IPS-11a (cell line): ENCODE results near the gene CSNK1E.

ENCODE experiments used
- H3K4me3 ChIP-seq: one replicate; pipeline ENCODE4 v1.5.1; 2013; ENCODE audit warnings: low read depth, low read length, control low read depth

Gene CSNK1E

GRCh38 chr22:38308791-38309498 lies 8.3 kb downstream of the CSNK1E start:
- H3K4me3 ChIP-seq = no peak overlapping the region

DNA sequence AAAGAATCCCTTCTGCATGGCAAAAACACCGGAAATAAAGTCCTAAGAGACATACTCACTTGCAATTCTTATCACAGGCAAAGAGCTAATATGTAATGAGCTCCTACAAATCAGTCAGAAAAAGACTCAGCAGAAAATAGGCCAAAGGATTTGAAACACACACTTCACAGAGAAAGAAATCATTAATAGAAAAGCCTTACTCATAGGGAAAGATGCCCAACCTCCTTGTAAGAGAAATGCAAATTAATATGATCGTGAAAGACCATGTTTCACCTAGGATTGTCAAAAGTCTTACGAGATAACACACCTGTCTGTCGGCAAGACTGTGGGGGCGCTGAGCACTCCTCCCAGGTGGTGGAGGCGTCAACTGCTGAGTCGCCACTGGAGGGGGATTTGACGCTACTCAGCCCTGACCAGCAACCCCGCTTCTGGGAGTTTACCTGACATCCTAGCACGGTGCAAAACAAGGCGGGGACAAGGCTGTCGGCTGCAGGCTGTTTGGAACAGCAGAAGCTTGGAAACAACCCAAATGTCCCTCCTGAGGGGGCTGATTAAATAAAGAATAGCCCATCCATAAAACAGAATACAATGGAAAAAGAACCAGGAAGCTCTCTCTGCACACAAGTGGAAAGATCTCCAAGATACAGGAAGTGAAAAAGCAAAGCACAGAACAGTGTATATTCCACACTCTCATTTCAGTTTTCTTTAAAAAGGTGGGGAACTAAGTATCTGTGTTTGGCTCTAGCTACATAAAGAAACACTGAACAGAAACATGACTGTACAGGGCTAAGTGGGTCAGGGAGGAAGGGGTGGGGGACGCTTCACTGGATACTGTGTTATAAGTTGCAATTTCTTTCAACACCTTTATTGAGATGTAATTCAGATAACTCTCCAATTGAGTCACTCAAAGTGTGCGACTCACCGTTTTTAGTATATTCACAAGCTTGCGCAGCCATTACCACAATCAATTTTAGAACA lies 11.5 kb downstream of the CSNK1E start:
- H3K4me3 ChIP-seq = no peak overlapping the region

GRCh38 chr22:38304526-38304925 lies 12.7 kb downstream of the CSNK1E start:
- H3K4me3 ChIP-seq = no peak overlapping the region

DNA sequence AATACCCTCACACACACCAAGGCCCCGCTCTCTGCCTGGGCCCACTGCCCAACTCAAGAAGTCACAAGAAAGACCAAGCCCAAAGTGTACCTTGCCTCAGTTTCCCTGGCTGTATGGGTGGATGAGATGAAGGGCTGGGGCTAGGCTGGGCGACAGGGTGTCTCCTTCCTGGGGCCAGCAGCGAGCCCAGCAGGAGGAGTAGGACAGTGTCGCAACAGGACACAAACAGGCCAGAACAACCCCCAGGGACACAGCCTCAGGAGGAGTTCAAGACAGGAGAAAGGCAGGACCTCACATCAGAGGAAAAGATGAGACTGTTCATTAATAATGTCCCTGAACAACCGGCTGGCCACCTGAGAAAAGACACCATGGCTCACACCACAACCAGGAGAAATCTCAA lies 13.3 kb downstream of the CSNK1E start:
- no peak overlapping the region for H3K4me3 ChIP-seq

DNA sequence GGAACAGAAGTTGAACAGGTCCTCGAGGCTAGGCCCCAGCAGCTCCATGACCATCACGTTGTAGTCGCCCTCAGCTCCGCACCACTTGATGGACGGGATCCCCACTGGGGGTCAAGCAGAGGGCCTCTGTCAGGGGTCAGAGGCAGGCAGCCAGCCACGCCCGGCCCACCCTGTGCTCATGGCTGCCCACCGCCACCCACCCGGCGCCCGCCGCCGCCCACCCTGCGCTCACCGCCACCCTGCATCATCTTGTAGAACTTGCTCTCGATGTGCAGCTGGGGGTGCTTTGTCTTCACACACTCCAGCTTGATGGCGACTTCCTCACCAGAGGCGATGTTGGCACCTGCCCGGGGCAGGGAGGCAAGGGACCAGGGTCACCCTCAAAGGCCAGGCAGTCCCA lies 14.3 kb downstream of the CSNK1E start:
- H3K4me3 ChIP-seq = no peak overlapping the region

DNA sequence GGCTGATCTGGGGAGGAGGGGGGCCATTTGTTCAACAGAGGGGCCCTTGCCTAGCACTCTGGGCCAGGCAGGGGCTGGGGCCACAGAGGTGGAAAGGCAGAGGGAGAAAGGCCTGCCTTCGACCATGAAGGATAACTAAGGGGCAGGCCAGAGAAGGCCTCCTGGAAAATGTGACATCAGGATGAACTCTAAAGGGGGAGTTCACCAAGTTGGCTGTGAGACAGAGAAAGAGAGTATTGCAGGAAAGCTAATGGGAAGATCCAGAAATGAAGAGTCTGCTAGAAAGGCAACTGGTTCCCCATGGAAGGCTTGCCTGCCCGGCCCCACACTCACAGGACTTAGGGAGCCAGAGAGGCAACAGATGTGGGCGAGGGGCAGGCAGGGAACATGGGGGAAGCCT lies 16.3 kb downstream of the CSNK1E start:
- H3K4me3 ChIP-seq = no peak overlapping the region

- no peak overlapping the region for H3K4me3 ChIP-seq
Measured at GRCh38 chr22:38300197-38300945, 16.9 kb downstream of the CSNK1E start.

- H3K4me3 ChIP-seq = no peak overlapping the region
Measured at GRCh38 chr22:38299770-38300102, 17.5 kb downstream of the CSNK1E start.

DNA sequence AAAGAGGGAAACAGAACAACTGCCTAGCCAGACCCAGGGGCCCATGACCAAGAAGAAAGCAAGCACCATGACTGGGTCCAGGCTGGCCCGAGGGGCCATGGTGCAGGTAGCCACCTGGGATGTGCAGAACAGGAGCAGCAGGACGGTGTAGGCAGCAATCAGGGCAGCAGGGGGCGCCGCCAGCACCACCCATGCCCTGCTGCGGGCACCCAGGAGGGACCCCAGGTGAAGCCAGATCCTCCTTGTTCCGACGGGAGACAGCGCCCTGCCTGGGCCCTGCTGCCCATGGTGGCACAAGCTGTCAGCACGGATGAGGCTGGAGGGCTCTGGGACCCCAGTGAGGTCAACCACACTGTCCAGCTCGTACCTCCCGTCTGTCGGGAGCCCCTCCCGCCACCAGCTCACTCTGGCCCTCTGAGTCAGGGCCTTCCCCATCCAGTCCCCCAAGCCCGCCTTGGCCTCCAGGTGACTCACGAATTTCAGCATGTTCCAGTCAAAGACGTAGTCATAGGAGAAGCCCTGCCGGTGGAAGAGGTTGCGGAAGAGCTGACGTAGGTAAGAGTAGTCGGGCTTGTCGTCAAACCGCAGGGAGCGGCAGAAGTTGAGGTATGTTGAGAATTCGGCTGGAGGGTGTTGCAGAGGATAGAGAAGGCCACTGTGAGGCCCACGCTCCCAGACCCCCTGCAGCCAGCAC lies 18.8 kb downstream of the CSNK1E start:
- no peak overlapping the region for H3K4me3 ChIP-seq

DNA sequence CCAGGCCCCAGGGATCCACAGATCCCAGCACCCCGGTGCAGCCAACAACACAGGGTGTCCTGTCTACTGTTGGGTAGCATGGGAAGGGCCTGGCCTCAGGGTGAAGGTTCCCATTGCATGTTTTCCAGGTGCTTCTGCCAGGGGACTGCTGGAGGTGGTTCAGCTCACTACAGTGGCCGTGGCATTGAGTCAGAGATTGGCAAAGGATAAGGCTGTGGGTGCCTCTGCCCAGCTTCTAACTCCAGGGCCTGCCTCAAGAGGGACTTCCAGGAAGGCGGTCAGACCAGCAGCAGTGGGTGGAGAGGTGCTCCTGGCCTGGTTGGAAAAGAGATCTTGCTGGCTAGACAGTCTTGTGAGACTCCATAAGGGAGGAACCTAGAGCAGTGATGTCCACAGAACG lies 20.9 kb downstream of the CSNK1E start:
- H3K4me3 ChIP-seq = no peak overlapping the region

- H3K4me3 ChIP-seq = no peak overlapping the region
Measured at GRCh38 chr22:38295863-38296262, 21.4 kb downstream of the CSNK1E start.

DNA sequence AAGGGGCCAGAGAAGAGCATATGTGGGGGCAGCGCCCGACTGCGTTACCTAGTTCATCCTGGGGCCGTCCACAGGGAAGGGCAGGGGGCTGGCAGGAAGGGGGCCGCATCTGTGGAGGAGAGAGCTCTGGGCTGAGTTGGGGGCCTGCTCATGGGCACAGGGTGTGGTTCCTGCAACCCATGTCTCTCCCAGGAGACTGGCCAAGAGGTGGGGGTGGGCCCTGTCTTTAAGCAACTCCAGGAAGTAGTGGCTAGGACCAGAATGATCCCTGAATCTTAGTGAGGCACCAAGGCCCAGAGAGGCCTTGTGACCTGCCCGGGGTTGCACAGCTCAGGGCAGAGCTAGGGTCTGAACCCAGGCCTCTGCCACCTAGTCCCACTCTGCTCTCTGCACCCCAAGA lies 21.9 kb downstream of the CSNK1E start:
- no peak overlapping the region for H3K4me3 ChIP-seq

- no peak overlapping the region for H3K4me3 ChIP-seq
Measured at GRCh38 chr22:38294193-38294592, 23.0 kb downstream of the CSNK1E start.

- H3K4me3 ChIP-seq = no peak overlapping the region
Measured at GRCh38 chr22:38292694-38293093, 24.5 kb downstream of the CSNK1E start.

DNA sequence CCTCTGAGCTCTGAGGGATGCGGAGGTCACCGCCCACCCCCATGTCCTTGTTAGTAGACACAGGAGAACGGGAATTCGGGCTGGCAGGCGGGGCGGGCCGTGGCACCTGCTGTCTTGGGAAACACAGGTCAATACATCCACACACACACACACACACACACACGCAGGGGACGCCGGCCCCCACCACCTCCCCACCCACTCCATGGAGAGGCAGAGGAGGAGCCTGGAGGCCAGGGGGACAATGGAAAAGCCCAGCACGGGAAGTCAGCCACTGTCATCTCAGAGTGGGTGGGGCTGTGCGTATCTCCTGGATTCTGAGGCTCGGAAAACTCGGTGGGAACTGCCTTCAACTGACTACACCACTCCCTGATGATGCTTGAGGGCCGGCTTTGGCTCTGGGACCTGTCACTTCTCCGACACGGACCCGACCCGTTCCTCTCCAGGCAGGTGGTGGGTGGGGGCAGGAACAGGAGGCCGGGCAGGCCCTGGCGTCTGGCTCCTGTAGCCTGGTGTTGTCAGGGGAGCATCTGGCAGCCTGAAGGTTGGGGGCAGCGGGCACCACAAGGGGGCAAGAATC lies 25.9 kb downstream of the CSNK1E start:
- H3K4me3 ChIP-seq = no peak overlapping the region

GRCh38 chr22:38290347-38290746 lies 26.9 kb downstream of the CSNK1E start:
- H3K4me3 ChIP-seq = no peak overlapping the region

- no peak overlapping the region for H3K4me3 ChIP-seq
Measured at GRCh38 chr22:38289583-38290082, 27.6 kb downstream of the CSNK1E start.

DNA sequence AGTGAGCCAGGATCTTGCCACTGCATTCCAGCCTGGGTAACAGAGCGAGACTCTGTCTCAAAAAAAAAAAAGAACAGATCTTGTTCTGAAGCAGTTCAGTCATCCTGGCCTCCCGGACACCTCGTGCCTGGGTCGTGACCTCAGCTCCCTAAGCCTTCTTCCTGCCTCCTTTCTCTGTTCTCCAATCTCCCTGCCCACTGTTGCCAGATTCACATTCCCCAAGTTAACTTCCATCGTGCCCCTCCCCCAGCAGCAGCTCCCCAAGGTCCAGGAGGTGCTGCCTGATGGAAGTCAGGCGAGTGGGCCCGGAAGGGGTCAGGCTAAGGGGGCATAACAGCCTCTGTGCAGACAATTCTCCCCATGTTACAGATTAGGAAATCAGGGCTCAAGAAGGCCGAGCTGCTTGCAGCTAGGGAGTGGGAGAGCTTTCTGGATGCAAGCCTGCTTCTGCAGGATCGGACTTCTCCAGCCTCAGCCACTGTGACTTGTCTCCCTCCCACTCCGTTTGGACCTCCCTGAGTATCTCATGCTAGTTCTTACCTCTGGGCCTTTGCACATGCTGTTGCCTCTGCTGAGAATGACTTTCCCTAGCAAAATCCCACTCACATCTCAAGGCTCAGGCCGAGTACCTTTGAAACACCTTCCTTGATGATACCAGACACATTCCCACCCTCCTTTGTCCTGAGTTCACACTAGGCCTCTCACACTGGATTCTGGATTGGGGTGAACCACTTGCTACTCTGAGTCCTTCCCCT lies 30.1 kb downstream of the CSNK1E start:
- no peak overlapping the region for H3K4me3 ChIP-seq

GRCh38 chr22:38285018-38285417 lies 32.2 kb downstream of the CSNK1E start:
- H3K4me3 ChIP-seq = no peak overlapping the region

DNA sequence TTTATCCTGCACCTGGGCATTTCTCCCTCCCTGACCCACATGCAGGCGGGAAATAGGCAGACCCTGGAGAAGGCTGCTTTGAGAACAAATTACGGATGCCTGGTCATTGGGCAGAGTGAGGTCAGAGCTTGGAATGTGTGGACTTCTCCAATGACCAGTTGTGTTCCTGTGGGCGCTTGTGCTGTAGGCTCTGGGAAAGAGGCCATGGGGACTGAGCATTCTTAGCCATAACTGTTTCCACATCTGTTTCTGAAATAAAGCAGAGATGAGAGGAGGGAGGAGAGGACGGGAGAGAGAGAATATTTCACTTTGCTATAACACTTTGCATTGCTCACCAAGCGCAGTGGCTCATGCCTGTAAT lies 33.2 kb downstream of the CSNK1E start:
- H3K4me3 ChIP-seq = no peak overlapping the region
